HG03097 (cell line): ENCODE measurements around the gene HOXA4.

Experiments used
- ATAC-seq: cut with Tn5 transposase; IDR thresholded peaks from one replicate; pipeline ENCODE4 v1.9.1; 2021; ENCODE audit not compliant: unreplicated experiment, low FRiP score

The HOXA4 gene

GRCh38 chr7:27107391-27108381 is 22.9 kb downstream of the HOXA4 start:
- no peak for ATAC-seq

DNA sequence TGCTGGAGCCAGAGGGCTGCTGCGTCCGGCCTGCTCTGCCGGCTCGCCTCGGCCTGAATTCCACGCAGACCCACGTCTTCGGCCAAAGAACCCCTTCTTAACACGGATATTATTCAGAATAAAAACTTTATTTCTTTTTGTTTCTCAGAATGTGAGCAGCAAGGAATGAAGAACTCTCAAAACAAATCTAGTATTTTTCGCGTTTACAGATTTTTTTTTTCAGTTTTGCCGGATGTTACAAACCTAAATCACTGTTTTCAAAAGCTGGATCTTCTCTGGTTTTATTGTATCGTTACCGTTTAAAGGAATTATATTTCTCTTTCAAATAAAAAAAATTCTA is 23.7 kb downstream of the HOXA4 start:
- no peak for ATAC-seq

DNA sequence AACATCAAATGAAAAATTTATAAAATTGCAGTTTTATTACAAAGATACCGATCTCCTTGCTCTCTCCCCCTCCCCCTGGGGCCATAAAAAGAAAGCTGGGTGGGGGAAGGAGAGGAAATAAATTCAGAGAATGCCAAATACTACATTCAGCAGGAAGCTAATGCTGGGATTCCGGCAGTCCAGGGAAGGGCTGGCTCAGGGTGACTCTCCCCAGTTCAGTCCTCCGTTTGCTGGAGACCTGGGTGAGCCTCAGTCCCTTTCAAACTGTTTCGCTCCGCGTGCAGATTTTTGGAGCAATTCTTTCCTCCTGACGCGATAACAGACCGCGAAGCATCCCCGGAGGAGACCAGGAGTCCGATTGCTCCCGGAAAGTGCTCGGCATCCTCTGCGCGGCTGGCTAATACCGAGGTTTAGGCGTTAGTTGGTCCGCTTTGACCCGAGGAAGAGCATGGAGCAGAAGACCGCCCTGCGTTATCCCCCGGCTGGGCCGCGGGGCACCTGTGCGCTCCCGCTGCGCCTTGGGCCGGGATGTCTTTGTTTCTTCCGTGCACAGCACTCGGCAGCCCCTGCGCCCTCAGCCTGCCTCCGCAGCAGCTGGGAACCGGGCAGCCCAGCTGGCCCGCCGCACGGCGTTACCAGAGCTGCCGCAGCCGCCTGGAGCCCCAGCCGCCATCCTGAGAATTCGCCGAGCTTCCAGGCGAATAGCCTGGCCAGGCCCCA is 24.2 kb downstream of the HOXA4 start:
- no peak for ATAC-seq

DNA sequence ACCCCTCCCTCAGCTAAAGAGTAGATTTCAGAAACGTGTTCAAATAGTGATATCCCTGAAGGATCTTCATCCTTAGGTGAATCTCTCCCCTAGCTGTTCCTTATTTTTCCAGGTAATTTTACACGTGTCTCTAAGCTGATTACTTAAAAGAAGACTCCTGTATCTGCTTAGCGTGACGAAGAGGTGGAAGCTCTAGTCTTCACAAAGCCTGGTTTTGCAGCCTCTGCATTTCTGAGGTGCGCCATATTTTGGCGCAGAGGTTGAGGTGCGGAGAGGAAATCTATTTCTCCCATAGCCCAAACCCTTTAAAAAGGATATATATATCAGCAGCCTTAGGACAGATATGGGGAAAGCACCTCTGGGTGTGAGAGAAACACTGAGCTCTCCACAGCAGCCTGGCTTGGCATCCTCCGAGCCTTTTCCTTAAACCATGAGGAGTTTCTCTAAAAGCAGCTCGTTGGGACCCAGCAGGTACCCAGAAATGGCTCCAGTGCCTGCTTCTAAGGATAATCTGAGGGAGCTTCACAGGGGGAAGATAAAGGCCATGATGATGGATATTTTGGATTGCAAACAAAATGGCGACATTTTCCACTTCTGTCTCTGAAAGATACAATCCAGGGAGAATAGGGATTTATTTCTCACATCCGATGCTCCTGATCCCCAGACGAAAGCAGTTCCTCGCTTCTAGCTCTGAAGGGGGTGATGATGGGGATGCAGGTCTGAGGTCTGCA is 25.1 kb downstream of the HOXA4 start:
- no peak for ATAC-seq

DNA sequence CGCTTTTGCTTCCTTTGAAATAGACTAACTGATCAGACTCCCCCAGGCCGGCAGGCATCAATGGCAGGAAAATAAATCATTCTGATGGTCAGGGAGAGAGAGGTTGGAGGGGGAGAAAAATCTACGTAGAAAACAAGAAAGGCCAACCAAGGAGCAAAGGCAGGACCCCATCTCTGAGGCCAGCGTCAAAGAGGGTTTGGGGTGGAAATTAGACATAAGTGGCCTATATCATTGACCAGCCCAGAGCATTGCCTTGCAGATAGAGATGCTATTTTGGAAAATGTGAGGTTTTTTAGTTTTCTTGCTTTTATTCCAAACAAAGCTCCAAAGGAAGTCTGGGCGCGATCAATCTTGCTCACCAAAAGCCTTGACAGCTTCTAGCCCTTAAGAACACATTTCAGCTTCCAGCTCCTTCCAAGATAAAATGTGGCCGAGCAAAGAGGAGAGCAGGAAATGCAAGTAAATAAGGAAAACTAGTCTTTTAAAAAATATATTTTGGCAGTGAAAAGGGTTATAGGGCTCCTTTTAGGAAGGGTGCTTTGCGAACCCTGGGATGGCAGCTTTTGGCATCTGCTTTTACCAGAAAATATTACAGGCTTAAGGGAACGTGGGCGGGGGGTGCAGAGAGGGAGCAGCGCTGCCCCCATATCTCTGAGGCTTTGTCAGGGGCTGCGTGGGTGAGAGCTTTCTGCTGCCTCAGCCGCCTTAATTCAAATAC is 26.1 kb downstream of the HOXA4 start:
- ATAC-seq, result no peak

DNA sequence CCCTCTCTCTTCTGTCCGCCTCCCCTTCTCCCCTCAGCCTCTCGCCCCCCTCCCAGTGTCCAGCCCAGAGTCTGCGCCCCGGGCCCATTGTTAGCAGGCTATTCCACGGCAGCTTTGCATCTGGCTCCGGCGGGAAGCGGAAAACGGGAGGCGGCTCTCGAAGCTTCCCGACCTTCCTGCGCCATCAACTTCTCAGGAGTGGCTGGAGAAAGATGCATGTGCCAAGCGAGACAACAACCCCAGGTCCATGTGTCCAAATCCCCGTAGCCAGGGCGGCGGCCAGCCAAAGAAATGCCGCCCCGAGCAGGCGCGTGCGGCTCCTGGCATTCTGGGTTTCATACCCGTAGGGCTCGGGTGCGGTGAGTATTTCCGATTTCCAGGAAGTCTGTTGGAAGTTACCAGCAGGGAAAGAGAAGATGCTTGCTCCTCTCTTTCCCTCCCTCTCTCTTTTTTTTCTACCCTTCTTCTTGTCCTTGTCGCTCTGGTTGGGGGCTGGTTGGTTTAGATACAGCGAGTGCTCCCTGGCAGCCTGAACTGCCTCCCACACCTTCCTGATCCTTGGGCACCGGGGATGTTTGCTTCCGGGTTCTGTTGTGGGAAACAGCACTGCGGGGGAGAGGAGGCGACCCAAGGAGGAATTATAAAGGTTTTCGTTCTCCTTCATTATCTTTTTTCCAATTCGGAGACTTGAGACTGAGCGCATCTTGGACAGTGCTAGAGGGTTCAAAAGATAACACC is 26.9 kb downstream of the HOXA4 start:
- ATAC-seq, result no peak

GRCh38 chr7:27102581-27103442 is 27.7 kb downstream of the HOXA4 start, which contains the start of gene HOXA2:
TSS of gene HOXA2 (minus strand) at chr7:27102683. CDS start at chr7:27102500, 183 bp downstream.
- no peak for ATAC-seq

GRCh38 chr7:27101957-27102580 is 28.5 kb downstream of the HOXA4 start:
- ATAC-seq, result no peak

DNA sequence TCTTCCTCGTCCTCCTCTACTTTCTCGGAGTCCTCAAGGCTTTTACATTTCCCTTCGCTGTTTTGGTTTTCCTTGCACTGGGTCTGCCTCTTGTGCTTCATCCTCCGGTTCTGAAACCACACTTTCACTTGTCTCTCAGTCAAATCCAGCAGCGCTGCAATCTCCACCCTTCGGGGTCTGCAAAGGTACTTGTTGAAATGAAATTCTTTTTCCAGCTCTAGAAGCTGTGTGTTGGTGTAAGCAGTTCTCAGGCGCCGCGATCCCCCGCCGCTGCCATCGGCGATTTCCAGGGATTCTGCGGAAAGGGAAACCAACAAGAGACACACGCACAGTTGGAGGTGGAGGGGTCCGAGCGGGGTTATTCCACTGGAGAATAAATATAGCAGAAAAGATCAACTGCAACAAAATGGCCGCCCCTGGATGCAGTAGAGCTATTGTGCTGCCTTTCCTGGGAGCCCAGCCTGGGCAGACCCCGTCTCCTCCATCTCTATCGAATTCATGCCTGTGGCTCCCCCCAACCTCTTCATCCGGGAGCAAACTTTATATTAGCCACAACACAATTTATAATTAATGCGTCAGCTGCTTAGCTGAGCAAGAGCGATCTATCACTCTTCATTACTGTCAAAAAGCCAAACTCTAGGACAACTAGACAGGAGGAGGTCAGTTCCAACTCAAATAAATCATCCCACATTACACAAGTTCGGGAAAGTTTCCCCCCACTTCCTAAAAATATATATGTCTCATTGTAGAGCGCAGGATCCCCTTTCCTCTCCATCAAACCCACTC is 29.2 kb downstream of the HOXA4 start:
- ATAC-seq, result no peak

GRCh38 chr7:27100694-27101170 is 29.8 kb downstream of the HOXA4 start:
- ATAC-seq, result no peak

- ATAC-seq, result no peak
Measured at GRCh38 chr7:27099453-27100370, 30.8 kb downstream of the HOXA4 start.

DNA sequence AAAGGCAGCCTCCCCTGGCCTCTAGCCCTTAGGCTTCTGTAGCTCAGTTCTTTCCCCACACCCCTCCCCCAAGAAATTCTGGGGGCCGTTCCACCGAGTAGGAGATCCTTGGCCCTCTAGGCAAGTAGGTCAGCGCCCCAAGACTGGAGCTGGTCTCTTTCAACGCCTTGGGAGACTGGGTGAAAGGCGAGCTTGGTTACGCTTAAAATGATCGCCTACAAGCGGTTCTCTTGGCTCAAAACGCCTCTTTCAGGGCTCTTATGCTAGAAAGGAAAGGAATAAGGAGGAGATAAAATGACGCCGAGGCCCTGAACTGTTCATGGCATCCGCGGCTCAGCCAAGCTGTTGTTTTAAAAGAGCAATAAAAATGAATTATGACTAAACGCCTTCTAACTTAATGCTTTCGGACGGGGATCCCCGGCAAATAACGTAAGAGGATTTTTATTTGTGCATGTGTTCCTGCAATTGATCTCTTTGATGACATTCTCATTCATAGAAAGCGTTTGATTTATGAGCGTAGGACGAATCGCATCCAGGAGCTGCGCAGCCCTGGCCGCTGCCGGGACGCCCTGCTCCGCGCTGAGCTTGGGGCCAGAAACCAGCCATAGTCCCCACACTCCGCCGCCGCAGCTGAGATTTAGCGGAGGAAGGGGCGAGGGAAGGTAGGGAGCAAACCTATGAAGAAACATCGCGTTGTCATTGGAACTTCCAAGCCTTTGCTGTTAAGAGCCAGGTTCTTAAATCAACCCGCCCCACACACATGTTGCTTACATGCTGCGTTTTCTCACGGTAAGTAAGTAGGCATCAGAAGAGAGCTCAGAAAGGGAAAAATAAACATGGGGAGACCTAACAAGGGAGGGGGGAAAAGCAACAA is 31.7 kb downstream of the HOXA4 start:
- no peak for ATAC-seq

DNA sequence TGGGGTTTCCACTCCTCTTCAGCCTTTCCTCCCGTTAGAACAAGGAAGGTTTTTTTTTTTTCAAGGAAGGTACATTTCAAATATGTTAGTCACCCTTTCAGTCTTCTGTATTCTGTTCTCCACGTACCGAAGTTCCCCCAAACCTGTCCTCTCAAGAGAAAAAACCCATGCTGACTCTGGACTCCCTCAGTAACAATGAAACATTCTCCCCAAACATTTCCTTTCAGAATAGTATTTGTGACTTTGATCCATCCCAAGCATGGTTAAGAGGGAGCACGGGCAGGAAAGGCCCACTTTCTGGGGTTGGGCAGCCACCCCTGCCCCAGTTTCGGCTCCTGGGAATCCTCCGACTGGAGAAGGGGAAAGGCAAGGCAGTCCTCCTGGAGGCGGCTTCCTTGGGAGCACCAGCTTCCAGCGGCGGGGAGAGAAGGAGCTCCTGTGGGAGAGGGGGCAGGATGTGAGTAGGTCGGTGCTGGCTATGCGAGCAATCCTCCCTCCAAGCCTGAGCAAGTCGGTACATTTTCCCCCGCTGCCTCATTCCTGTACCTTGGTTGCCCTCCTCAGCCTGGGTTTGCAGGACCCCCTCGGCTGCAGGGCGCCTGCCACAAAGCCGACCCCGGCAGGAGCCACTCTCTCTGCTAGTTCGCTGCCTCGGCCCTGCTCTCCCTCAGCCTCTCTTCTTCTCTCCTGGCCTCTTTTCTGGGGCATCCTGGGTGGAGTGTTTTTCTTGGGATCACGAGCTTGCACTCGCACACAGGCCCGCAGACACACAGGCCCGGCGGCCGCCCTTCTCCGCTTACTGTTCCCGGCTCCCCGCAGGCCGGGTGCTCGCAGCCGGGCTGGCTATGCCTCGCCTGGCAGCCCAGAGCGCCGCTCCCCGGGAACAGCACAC is 32.6 kb downstream of the HOXA4 start:
- no peak for ATAC-seq

DNA sequence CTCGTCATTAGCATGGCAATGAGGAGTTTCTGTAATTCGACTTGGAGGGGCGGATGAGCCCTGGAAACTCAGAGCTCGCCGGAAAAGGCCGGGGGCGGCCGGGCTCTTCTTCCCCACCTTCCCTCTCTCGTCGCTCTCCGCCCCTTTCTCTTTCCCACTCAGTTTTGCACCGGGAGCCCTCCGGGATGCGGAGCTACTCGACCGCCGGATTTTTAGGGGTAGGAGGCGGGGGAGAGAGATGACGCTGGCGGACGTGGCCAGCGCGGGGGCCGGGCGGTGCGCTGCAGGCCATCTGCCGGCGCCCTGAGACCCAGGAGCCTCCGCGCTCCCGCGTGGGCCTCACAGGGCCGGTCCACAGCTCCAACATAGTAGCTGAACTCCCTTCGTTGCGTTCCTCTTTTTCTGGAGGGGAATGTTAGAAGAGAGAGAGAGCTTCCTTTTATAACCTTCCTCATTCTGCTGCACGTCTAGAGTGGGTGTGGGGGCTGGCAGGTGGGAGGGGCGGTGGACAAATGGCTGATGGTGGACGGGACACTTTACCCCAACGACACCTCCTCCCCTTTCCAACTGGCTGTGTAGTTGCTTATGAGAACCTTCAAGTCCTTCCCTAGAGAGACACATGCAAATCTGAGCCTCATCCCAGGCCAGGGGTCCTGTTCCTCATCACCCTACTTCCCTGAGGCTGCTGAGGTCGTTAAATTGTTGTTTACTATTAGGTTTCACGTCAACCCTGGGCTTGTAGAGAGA is 33.6 kb downstream of the HOXA4 start:
- no peak for ATAC-seq
